ENCODE measurements around the gene IDI2. TPM values are rescaled to one million over a fixed set of nuclear protein-coding genes. Genes with fewer than 3 reads are reported as not detected.

IDI2 gene
- total RNA-seq, 1 donor from 2014 or later = not detected

DNA sequence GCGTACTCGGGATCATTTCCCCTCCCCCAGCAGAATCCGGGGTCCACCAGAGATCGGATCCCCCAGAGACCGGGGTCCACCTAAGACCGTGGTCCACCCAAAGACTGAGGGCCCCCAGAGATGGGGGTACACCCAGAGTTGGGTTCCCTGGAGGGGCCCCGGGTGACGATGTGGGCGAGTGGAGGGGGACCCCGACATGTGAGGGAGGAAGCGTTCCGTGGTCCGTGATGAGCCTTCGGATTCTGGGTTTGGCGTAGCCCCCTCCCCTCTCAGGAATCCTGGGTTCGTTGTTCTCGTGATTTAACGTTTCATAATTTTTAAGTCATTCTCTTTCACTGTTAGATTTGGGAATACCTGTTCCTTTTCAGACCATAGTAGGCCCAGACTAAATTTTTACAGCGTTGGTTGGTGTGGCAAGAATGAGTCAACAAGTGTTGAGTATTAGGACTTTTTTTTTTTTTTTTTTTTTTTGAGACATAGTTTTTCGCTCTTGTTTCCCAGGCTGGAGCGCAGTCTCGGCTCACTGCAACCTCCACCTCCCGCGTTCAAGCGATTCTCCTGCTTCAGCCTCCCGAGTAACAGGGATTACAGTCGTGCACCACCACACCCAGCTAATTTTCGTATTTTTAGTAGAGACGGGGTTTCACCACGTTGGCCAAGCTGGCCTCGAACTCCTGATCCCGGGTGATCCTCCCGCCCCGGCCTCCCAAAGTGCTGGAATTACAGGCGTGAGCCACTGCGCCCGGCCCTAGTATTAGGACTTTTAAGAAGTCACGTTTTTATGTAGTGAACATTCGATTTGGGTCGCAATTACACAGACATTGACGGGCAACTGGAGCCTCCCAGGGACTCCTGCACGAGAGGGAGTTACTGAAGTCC, 36.8 kb downstream of the IDI2 start:
- Histone ChIP-seq H3K4me3 (ENCODE audit: low read depth, low read length) (peak overlapping the region; percentile 85), H3K36me3 (ENCODE audit: control insufficient read depth, insufficient read depth, low read length) (peaks cover 12% of the 10 kb centered on the region), H3K27me3 (ENCODE audit: control insufficient read depth, insufficient read depth, low read length) (no peaks in the 10 kb centered on the region)
- DNase-seq (ENCODE audit: low read depth) (peak; percentile 55), FAIRE-seq (no peak)
- TF ChIP-seq, protein P1, sequence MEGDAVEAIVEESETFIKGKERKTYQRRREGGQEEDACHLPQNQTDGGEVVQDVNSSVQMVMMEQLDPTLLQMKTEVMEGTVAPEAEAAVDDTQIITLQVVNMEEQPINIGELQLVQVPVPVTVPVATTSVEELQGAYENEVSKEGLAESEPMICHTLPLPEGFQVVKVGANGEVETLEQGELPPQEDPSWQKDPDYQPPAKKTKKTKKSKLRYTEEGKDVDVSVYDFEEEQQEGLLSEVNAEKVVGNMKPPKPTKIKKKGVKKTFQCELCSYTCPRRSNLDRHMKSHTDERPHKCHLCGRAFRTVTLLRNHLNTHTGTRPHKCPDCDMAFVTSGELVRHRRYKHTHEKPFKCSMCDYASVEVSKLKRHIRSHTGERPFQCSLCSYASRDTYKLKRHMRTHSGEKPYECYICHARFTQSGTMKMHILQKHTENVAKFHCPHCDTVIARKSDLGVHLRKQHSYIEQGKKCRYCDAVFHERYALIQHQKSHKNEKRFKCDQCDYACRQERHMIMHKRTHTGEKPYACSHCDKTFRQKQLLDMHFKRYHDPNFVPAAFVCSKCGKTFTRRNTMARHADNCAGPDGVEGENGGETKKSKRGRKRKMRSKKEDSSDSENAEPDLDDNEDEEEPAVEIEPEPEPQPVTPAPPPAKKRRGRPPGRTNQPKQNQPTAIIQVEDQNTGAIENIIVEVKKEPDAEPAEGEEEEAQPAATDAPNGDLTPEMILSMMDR (IDR thresholded peaks at IDR 0.05; ENCODE audit: insufficient read depth, low read length, severe bottlenecking) = no peak

DNA sequence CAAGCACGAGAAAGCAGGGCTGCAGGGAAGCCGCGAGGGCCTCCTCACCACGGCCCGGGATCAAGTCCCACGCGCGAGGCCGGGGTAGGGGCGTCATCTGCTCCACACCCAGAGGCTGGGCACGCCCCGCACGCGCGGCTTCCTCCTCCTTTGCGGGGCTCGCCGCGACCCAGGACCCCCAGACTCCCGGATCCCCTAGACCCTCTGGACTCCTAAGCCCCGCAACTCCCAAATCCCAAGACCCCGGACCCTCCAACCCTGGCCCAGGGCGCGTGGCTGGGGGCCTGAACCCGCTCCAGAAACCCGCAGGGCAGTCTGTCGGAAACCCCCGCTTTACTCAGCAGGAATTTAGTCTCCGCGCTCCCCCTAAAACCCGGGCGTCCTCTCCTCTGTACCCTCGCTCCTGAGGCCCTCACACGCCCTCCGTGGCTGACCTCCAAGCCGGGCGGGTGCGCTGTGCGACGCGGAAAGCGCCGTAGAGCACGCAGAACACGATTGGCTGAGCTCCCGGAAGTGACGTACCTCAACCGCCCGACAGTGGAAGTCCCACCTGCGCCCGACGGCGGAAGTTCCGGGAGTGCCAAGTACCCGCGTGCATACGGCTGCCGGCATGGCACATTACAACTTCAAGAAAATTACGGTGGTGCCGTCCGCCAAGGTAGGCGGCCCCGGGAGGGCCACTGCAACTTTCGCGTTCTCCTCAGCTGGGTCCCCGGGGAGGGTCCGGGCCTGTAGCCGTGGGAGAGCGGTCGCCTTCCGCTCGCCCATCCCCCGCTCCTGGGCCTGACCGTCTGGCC, 37.6 kb downstream of the IDI2 start, which contains the start of gene GTPBP4:
TSS of gene GTPBP4 (plus strand) at position 565 of the 797 bp plus-strand sequence. CDS start at position 611, 46 bp downstream.
- Histone ChIP-seq H3K27me3 (ENCODE audit: control insufficient read depth, insufficient read depth, low read length) (no peaks in the 10 kb centered on the region), H3K36me3 (ENCODE audit: control insufficient read depth, insufficient read depth, low read length) (peaks cover 9% of the 10 kb centered on the region), H3K4me3 (ENCODE audit: low read depth, low read length) (peak within 1 kb of the TSS; percentile 85)
- FAIRE-seq (no peak), DNase-seq (ENCODE audit: low read depth) (peak; percentile 88)
- TF ChIP-seq, protein P1 (IDR thresholded peaks at IDR 0.05; ENCODE audit: insufficient read depth, low read length, severe bottlenecking) = peak; percentile 39

DNA sequence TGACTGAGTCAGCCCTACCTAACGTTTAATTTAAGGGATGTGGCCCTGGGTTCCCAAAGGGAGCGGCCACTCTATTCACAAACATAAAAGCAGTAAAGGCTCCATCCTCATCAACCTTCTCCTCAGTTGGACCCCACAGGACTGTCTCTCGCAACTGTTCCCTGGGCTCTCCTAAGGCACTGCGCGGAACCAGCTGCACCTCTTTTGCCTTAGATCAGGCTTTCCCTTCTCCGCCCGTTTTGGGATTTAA, 38.1 kb downstream of the IDI2 start:
- DNase-seq (ENCODE audit: low read depth) = peak; percentile 23
- H3K27me3 ChIP-seq (ENCODE audit: control insufficient read depth, insufficient read depth, low read length) = no peaks in the 10 kb centered on the region
- peaks cover 6% of the 10 kb centered on the region for H3K36me3 ChIP-seq (ENCODE audit: control insufficient read depth, insufficient read depth, low read length)
- FAIRE-seq = no peak
- peak overlapping the region; percentile 85 for H3K4me3 ChIP-seq (ENCODE audit: low read depth, low read length)
- TF ChIP-seq, protein P1 (IDR thresholded peaks at IDR 0.05; ENCODE audit: insufficient read depth, low read length, severe bottlenecking) = no peak

DNA sequence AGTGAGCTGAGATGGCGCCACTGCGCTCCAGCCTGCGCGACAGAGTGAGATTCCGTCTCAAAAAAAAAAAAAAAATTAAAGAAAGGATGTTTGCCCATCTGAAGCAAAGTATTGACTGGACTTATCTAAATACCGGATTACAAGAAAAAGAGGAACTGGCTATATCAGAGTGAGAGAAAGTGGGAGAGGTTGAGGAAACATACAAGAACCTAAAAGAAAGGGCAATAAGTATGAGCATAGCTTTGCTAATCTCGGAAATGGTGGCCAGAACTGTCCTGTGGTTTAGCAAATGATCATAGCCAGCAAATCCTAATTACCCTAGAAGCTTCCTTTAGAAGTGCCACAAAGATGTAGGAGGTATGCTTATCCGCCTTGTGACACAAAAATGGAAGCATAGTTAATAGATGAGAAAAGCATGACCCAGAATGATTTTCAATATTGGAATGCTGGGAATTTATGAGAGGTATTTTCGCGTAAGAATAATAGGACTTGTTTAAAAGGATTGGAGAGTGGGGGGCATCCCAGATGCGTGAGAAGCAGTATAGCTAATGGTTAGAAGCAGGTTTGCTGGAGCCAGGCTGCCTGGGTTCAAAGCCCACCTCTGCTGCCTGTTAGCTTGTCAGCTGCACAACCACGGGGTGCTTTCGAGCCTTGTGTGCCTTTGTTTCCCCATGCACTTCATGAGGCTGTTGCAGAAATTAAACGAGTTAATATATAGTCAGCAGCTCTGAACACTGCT, 38.6 kb downstream of the IDI2 start:
- H3K4me3 ChIP-seq (ENCODE audit: low read depth, low read length) = peak overlapping the region; percentile 85
- H3K27me3 ChIP-seq (ENCODE audit: control insufficient read depth, insufficient read depth, low read length) = no peaks in the 10 kb centered on the region
- peaks cover 6% of the 10 kb centered on the region for H3K36me3 ChIP-seq (ENCODE audit: control insufficient read depth, insufficient read depth, low read length)
- FAIRE-seq (no peak), DNase-seq (ENCODE audit: low read depth) (peak; percentile 32)
- TF ChIP-seq, protein P1 (IDR thresholded peaks at IDR 0.05; ENCODE audit: insufficient read depth, low read length, severe bottlenecking) = no peak

DNA sequence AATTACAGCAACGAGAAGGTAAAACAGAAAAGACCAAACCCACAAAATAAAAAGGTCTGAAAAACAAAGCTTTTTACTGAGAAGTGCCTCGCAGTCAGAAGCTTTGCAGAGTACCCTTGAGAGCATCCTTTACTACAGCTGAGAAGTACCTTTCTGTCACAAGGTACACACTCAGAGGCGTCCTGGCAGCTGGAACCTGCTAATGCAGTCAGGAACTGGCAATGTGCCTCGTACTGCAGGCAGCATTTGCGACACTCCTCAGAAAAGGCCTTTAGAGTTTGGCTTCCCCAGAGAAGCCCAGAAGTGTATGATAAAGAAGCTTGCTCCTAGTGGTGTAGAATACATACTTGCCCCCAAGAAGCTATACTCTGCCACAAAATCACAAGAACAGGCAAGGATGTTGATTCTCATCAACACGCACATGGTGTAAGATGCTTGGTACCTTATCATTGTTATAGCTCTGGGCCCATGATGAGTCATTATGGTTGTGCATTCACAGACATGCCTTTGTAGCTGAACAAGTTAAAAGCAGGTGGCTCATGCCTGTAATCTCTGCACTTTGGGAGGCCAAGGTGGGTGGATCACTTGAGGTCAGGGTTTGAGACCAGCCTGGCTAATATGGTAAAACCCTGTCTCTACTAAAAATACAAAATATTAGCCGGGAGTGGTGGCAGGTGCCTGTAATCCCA, 39.4 kb downstream of the IDI2 start:
- H3K27me3 ChIP-seq (ENCODE audit: control insufficient read depth, insufficient read depth, low read length) = no peaks in the 10 kb centered on the region
- FAIRE-seq (no peak), DNase-seq (ENCODE audit: low read depth) (peak; percentile 91)
- H3K4me3 ChIP-seq (ENCODE audit: low read depth, low read length) = no peak overlapping the region
- peaks cover 6% of the 10 kb centered on the region for H3K36me3 ChIP-seq (ENCODE audit: control insufficient read depth, insufficient read depth, low read length)
- TF ChIP-seq, protein P1 (IDR thresholded peaks at IDR 0.05; ENCODE audit: insufficient read depth, low read length, severe bottlenecking) = no peak

Data from bronchial epithelial cell (primary cell).